OCI-LY7 (cell line): ENCODE measurements around the gene CRYZL1. TPM values are rescaled to one million over a fixed set of nuclear protein-coding genes. Genes with fewer than 3 reads are reported as not detected.
"Not testable (repeated sequence)": the region's sequence is repeated elsewhere in the genome, so short reads cannot be mapped to it uniquely, and the experiment has no call there.

ENCODE experiments used
- BruUV-seq: library from RNA; stranded (reverse); fragments of 400-500 nt; replicated peaks from 2 replicates; lab custom pipeline; 2021; lab: Mats Ljungman, UMichigan
- CTCF ChIA-PET: fragments of 300-600 bp; sonication (Branson Sonifier 250); formaldehyde crosslinking; loops from one replicate; lab custom pipeline; 2022; ENCODE audit warnings: antibody characterized with exemption; ENCODE audit not compliant: unreplicated experiment; lab: Charles Lee
- POLR2A ChIA-PET: fragments of 300-600 bp; sonication (Branson Sonifier 250); formaldehyde crosslinking; loops from one replicate; lab custom pipeline; 2022; ENCODE audit warnings: antibody characterized with exemption; lab: Charles Lee
- DNase-seq: peaks from one replicate; pipeline ENCODE4 v3.0.0-alpha.2; 2015; ENCODE audit warnings: low spot score
- H2AFZ ChIP-seq: fragments of 200-600 bp; sonication (generic), shearing (Covaris generic); 2 replicates; pipeline ENCODE4 v1.6.1; 2014; ENCODE audit warnings: mild to moderate bottlenecking, antibody characterized with exemption, low read length, moderate library complexity
- H3K27ac ChIP-seq: fragments of 200-600 bp; sonication (generic); 2 replicates; pipeline ENCODE4 v1.5.1; 2014; ENCODE audit warnings: mixed run types, low read depth, mild to moderate bottlenecking, moderate library complexity, low read length, inconsistent platforms; ENCODE audit not compliant: poor library complexity, severe bottlenecking
- H3K36me3 ChIP-seq: fragments of 200-600 bp; sonication (generic); 2 replicates; pipeline ENCODE4 v1.6.1; 2014; ENCODE audit warnings: mild to moderate bottlenecking, antibody characterized with exemption, low read length, moderate library complexity, mixed read lengths; ENCODE audit not compliant: insufficient read depth
- H3K4me1 ChIP-seq: fragments of 200-600 bp; sonication (generic); 2 replicates; pipeline ENCODE4 v1.5.1; 2014; ENCODE audit warnings: mild to moderate bottlenecking, low read length; ENCODE audit not compliant: insufficient read depth, poor library complexity, severe bottlenecking
- H3K4me2 ChIP-seq: fragments of 200-600 bp; sonication (generic); 2 replicates; pipeline ENCODE4 v1.6.1; 2014; ENCODE audit warnings: mild to moderate bottlenecking, low read length
- H3K4me3 ChIP-seq: fragments of 200-600 bp; sonication (generic); 2 replicates; pipeline ENCODE4 v1.5.1; 2014; ENCODE audit warnings: mild to moderate bottlenecking, low read depth, low read length; ENCODE audit not compliant: poor library complexity, severe bottlenecking
- H3K79me2 ChIP-seq: fragments of 200-600 bp; sonication (generic); 2 replicates; pipeline ENCODE4 v1.6.1; 2016; ENCODE audit warnings: low read depth, mild to moderate bottlenecking, low read length, moderate library complexity, mixed read lengths; ENCODE audit not compliant: insufficient read depth
- H3K9me2 ChIP-seq: fragments of 200-600 bp; sonication (generic); 2 replicates; pipeline ENCODE4 v1.6.1; 2016; ENCODE audit warnings: mild to moderate bottlenecking, low read length, mixed read lengths; ENCODE audit not compliant: insufficient read depth
- H3K9me3 ChIP-seq: fragments of 200-600 bp; sonication (generic); 2 replicates; pipeline ENCODE4 v1.6.1; 2014; ENCODE audit warnings: mild to moderate bottlenecking, mixed run types, low read length, mixed read lengths
- H4K20me1 ChIP-seq: fragments of 200-600 bp; sonication (generic); 2 replicates; pipeline ENCODE4 v1.6.1; 2014; ENCODE audit warnings: mild to moderate bottlenecking, antibody characterized with exemption, low read length, moderate library complexity, mixed read lengths; ENCODE audit not compliant: insufficient read depth
- EZH2phosphoT487 ChIP-seq: fragments of 200-600 bp; sonication (generic); IDR thresholded peaks from 2 replicates; pipeline ENCODE4 v1.6.1; 2018; ENCODE audit warnings: low read depth, borderline replicate concordance, mild to moderate bottlenecking, mixed run types, antibody characterized with exemption, low read length, moderate library complexity, mixed read lengths
- intact Hi-C: fragments of 100-400 bp; cut with micrococcal nuclease; formaldehyde crosslinking; loops from one replicate; pipeline ENCODE4 v1.10.0; 2022; ENCODE audit not compliant: unreplicated experiment
- total RNA-seq, 2 experiments: library from RNA; depleted of rRNA in 1 of 2; stranded (reverse); fragments of >200 nt in 1 of 2; shearing (Covaris generic) in 1 of 2; gene quantifications; 2 replicates each; pipeline ENCODE4 v1.2.3, GENCODE V29; 2014 to 2022
- TF ChIP-seq, protein P1 (sequence below): fragments of 200-600 bp; sonication (generic); conservative IDR thresholded peaks from 2 replicates; pipeline ENCODE4 v1.5.1; 2014; ENCODE audit warnings: mild to moderate bottlenecking, antibody characterized with exemption, low read length, moderate library complexity, mixed read lengths

The CRYZL1 gene
- total RNA-seq, 2 experiments from 2014 or later: 26.4 to 37.9 TPM

DNA sequence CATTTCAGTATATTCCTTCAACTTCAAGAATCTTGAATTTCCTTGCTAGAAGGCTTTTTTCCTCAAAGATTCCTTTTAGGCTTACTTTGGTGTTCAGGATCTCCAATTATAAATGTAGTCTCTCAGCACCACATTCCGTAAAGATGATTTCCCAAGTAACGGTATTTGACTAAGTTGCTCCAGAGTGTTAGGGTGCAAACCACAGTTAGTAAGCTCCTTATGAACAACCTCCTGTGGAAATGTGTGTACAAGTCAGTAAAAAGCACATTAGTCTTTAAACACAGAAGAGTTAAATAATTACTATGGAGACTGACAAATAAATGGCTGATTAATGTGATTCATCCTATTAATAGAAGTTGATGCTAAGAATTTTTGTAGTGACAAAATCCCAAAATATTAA lies 63.3 kb downstream of the CRYZL1 start:
- no peaks in the 10 kb centered on the region for H3K4me1 ChIP-seq
- H3K9me3 ChIP-seq: no peaks in the 10 kb centered on the region
- peaks cover 5% of the 10 kb centered on the region; the same call in 1 of the 2 replicates for H4K20me1 ChIP-seq
- CTCF ChIA-PET: no interaction called here
- POLR2A ChIA-PET: no interaction called here
- peaks cover 96% of the 10 kb centered on the region for H3K36me3 ChIP-seq
- no peak overlapping the region for H2AFZ ChIP-seq
- H3K79me2 ChIP-seq: peaks cover 14% of the 10 kb centered on the region; the same call in 1 of the 2 replicates
- H3K27ac ChIP-seq: no peak overlapping the region
- no peak overlapping the region for H3K4me2 ChIP-seq
- H3K9me2 ChIP-seq: no peaks in the 10 kb centered on the region
- H3K4me3 ChIP-seq: no peak overlapping the region
- BruUV-seq: no TSS peak
- TF ChIP-seq, protein P1, sequence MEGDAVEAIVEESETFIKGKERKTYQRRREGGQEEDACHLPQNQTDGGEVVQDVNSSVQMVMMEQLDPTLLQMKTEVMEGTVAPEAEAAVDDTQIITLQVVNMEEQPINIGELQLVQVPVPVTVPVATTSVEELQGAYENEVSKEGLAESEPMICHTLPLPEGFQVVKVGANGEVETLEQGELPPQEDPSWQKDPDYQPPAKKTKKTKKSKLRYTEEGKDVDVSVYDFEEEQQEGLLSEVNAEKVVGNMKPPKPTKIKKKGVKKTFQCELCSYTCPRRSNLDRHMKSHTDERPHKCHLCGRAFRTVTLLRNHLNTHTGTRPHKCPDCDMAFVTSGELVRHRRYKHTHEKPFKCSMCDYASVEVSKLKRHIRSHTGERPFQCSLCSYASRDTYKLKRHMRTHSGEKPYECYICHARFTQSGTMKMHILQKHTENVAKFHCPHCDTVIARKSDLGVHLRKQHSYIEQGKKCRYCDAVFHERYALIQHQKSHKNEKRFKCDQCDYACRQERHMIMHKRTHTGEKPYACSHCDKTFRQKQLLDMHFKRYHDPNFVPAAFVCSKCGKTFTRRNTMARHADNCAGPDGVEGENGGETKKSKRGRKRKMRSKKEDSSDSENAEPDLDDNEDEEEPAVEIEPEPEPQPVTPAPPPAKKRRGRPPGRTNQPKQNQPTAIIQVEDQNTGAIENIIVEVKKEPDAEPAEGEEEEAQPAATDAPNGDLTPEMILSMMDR: no peak
- no peak for TF ChIP-seq EZH2phosphoT487
- no peak for DNase-seq
- intact Hi-C loops: no loop called here

DNA sequence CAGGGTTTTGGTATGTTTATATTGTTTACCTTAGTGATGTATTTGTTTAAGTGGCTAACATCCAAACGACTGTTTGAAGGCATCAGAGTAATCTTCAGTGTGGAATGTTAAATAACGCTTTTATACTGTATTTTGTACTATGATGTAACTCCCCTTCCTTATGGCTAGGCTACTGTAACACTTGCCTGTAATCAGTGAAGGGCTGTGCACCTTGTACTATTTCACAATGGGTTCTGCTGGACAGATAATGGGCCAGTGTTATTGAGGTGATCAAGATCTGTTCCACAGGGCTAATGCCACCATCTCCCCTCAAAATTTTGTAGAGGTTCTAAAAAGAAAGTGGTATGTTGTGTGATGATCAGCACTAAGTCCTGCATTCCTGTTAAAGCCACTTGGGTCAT lies 64.8 kb downstream of the CRYZL1 start:
- BruUV-seq: TSS peak; percentile 76
- H3K79me2 ChIP-seq: peaks cover 25% of the 10 kb centered on the region; the same call in 1 of the 2 replicates
- H3K36me3 ChIP-seq: peaks cover 98% of the 10 kb centered on the region

DNA sequence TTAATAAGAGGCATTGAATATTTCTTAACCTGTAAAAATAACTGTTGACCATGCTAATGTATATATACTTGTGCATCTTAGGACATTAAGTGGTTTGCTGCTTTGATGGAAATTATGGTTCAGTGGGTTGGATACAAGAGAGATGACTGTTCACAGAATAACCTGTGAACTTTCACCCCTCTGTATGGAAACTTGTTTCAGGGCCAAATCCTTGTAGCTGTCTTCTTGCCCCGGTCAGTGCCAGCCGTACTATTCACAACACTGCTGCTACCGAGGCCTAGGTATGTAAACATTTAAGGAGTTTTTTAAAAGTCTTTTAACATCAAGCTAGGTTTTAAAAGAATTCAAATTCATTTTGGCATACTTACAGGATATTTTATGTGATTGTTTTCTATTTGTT lies 69.2 kb downstream of the CRYZL1 start:
- CTCF ChIA-PET: no interaction called here
- Histone ChIP-seq H3K36me3 (peaks cover 99% of the 10 kb centered on the region), H3K4me2 (no peak overlapping the region), H3K4me3 (no peak overlapping the region), H3K4me1 (no peaks in the 10 kb centered on the region), H3K79me2 (peaks cover 25% of the 10 kb centered on the region; the same call in 1 of the 2 replicates), H4K20me1 (0 out of 2 replicates have a peak, but pooled peaks cover 1% of the 10 kb centered on the region), H3K9me2 (no peaks in the 10 kb centered on the region), H2AFZ (no peak overlapping the region), H3K9me3 (no peaks in the 10 kb centered on the region), H3K27ac (no peak overlapping the region)
- POLR2A ChIA-PET: interaction anchor here (0.6 to 0.8 kb wide), 4 partner anchors 15 to 499 kb away, joined by 3 to 4 read pairs (median 3); no protein-coding TSS in a partner anchor
- intact Hi-C loops: no loop called here
- DNase-seq: no peak
- no peak for TF ChIP-seq EZH2phosphoT487
- TF ChIP-seq, protein P1: no peak
- BruUV-seq: no TSS peak

More for the DNA sequence above, 64.8 kb downstream of the CRYZL1 start:
- POLR2A ChIA-PET: interaction anchor here (0.7 kb wide), 1 partner anchor 1191 kb away, joined by 5 read pairs; no protein-coding TSS in a partner anchor
- H3K4me3 ChIP-seq, CTCF ChIA-PET, intact Hi-C loops, H3K9me2 ChIP-seq, DNase-seq, H3K4me2 ChIP-seq, H4K20me1 ChIP-seq, H3K9me3 ChIP-seq, H3K27ac ChIP-seq, H2AFZ ChIP-seq, H3K4me1 ChIP-seq: not testable (repeated sequence)
